Measurements from ENCODE around the gene ZER1.

Gene ZER1

GRCh38 chr9:128771745-128772519 is at the start of gene ZER1:
ZER1 (minus strand) TSS chr9:128771927; CDS start chr9:128755565, 16,362 bp downstream.
- TF ChIP-seq, protein P1, sequence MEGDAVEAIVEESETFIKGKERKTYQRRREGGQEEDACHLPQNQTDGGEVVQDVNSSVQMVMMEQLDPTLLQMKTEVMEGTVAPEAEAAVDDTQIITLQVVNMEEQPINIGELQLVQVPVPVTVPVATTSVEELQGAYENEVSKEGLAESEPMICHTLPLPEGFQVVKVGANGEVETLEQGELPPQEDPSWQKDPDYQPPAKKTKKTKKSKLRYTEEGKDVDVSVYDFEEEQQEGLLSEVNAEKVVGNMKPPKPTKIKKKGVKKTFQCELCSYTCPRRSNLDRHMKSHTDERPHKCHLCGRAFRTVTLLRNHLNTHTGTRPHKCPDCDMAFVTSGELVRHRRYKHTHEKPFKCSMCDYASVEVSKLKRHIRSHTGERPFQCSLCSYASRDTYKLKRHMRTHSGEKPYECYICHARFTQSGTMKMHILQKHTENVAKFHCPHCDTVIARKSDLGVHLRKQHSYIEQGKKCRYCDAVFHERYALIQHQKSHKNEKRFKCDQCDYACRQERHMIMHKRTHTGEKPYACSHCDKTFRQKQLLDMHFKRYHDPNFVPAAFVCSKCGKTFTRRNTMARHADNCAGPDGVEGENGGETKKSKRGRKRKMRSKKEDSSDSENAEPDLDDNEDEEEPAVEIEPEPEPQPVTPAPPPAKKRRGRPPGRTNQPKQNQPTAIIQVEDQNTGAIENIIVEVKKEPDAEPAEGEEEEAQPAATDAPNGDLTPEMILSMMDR (IDR thresholded peaks at IDR 0.05; ENCODE audit: borderline replicate concordance, control extremely low read depth, extremely low read depth, insufficient read depth, missing control alignments): no peak
- in situ Hi-C loops (cut with MboI; ENCODE audit: low sequenced_read_pairs, unreplicated experiment): no loop called here
- DNase-seq (ENCODE audit: low spot score): peak; percentile 99

- TF ChIP-seq, protein P1 (IDR thresholded peaks at IDR 0.05; ENCODE audit: borderline replicate concordance, control extremely low read depth, extremely low read depth, insufficient read depth, missing control alignments): no peak
- in situ Hi-C loops (cut with MboI; ENCODE audit: low sequenced_read_pairs, unreplicated experiment): no loop called here
- no peak for DNase-seq (ENCODE audit: low spot score)
These were observed 49.2 kb upstream of the ZER1 start for GRCh38 chr9:128820665-128821583.

- in situ Hi-C loops (cut with MboI; ENCODE audit: low sequenced_read_pairs, unreplicated experiment): no loop called here
- DNase-seq (ENCODE audit: low spot score): no peak
- TF ChIP-seq, protein P1 (IDR thresholded peaks at IDR 0.05; ENCODE audit: borderline replicate concordance, control extremely low read depth, extremely low read depth, insufficient read depth, missing control alignments): no peak
These were observed 48.3 kb upstream of the ZER1 start for GRCh38 chr9:128819716-128820664.

- peak; percentile 71 for DNase-seq (ENCODE audit: low spot score)
- in situ Hi-C loops (cut with MboI; ENCODE audit: low sequenced_read_pairs, unreplicated experiment): no loop called here
- TF ChIP-seq, protein P1 (IDR thresholded peaks at IDR 0.05; ENCODE audit: borderline replicate concordance, control extremely low read depth, extremely low read depth, insufficient read depth, missing control alignments): no peak
These were observed 47.4 kb upstream of the ZER1 start for GRCh38 chr9:128818839-128819715.

DNA sequence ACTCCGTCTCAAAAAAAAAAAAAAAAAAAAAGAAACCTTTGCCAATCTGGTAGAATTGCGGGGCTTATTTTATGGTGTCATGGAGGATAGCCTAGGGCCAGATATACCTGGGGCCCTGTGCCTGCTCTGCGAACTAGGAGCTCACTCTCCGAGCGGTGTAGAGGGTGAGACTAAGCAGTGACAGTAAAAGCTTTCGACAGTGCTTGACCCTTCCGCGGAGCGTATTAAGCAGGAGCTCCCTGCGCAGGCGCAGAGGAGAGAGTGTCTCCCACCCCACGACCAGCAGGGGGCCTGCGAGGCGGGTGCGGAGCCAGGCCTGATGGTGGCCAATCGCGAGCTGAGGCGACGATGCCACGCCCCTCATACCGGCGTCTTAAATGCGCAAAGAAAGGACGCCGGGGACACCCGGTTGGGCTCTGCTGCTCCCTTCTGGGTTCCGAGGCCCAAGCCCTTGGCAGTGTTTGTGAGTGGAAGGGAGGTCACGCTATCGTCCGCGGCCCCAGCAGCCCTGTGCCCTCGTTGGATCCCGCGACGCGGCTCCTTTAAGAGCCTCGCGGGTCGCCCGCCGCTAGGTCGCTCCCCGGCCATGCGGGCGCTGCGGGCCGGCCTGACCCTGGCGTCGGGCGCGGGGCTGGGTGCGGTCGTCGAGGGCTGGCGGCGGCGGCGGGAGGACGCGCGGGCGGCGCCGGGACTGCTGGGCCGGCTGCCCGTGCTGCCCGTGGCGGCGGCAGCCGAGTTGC is 46.5 kb upstream of the ZER1 start, which contains the start of gene ENDOG:
ENDOG (plus strand) TSS at position 402 of the 740 bp plus-strand sequence; CDS start at position 587, 185 bp downstream.
- TF ChIP-seq, protein P1 (IDR thresholded peaks at IDR 0.05; ENCODE audit: borderline replicate concordance, control extremely low read depth, extremely low read depth, insufficient read depth, missing control alignments): peak; percentile 96
- in situ Hi-C loops (cut with MboI; ENCODE audit: low sequenced_read_pairs, unreplicated experiment): no loop called here
- peak; percentile 99 for DNase-seq (ENCODE audit: low spot score)
